Muscle layer of duodenum (tissue), 2 donors: ENCODE measurements around the gene RPTN.

Experiments used
- H3K27ac ChIP-seq: one replicate; pipeline ENCODE4 v1.7.0; 2013; ENCODE audit warnings: mild to moderate bottlenecking, low read length
- H3K27me3 ChIP-seq: one replicate; pipeline ENCODE4 v1.7.0; 2013; ENCODE audit warnings: low read depth, mild to moderate bottlenecking, control low read depth, low read length
- H3K36me3 ChIP-seq, 2 donors: one replicate each; pipeline ENCODE4 v1.7.0; 2013; ENCODE audit warnings: low read length in 2 of 2, control low read depth in 1 of 2, mild to moderate bottlenecking in 1 of 2; ENCODE audit not compliant: insufficient read depth in 2 of 2, control insufficient read depth in 1 of 2
- H3K4me1 ChIP-seq, 2 donors: one replicate each; pipeline ENCODE4 v1.7.0; 2013; ENCODE audit warnings: low read length in 2 of 2, mild to moderate bottlenecking in 2 of 2, control low read depth in 1 of 2, moderate library complexity in 1 of 2; ENCODE audit not compliant: insufficient read depth in 2 of 2, control insufficient read depth in 1 of 2
- H3K4me3 ChIP-seq, 2 donors: one replicate each; pipeline ENCODE4 v1.7.0; 2013; ENCODE audit warnings: low read length in 2 of 2, low read depth in 1 of 2, mild to moderate bottlenecking in 1 of 2
- H3K9me3 ChIP-seq, 2 donors: one replicate each; pipeline ENCODE4 v1.7.0; 2013; ENCODE audit warnings: low read length in 2 of 2, control low read depth in 1 of 2, mild to moderate bottlenecking in 1 of 2; ENCODE audit not compliant: control insufficient read depth in 1 of 2
- donor health status: healthy.

Gene RPTN

GRCh38 chr1:152109231-152109997 lies 49.6 kb downstream of the RPTN start:
- H3K9me3 ChIP-seq, result peaks cover 5 to 10% of the 10 kb centered on the region in 2 donors
- H3K27me3 ChIP-seq, result peaks cover 70% of the 10 kb centered on the region
- no peak overlapping the region for H3K27ac ChIP-seq
- H3K4me1 ChIP-seq, result peaks cover 3 to 43% of the 10 kb centered on the region in 2 donors
- H3K4me3 ChIP-seq, result peak overlapping the region in 1 of 2 donors; percentile 76
- H3K36me3 ChIP-seq, result no peaks in the 10 kb centered on the region

DNA sequence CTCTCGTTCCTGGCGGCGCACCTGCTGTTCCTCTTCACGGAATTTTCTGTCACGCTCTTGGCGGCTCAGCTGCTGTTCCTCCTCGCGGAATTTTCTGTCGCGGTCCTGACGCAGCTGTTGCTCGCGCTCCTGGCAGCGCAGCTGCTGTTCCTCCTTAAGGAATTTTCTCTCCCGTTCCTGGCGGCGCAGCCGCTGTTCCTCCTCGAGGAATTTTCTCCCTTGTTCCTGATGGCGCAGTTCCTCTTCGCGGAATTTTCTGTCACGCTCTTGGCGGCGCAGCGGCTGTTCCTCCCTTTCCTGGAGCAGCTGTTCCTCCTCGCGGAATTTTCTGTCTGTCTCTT lies 50.2 kb downstream of the RPTN start:
- peak overlapping the region in 1 of 2 donors; percentile 76 for H3K4me3 ChIP-seq
- no peaks in the 10 kb centered on the region for H3K36me3 ChIP-seq
- no peak overlapping the region for H3K27ac ChIP-seq
- peaks cover 3 to 43% of the 10 kb centered on the region in 2 donors for H3K4me1 ChIP-seq
- peaks cover 5 to 10% of the 10 kb centered on the region in 2 donors for H3K9me3 ChIP-seq
- H3K27me3 ChIP-seq, result peaks cover 68% of the 10 kb centered on the region

DNA sequence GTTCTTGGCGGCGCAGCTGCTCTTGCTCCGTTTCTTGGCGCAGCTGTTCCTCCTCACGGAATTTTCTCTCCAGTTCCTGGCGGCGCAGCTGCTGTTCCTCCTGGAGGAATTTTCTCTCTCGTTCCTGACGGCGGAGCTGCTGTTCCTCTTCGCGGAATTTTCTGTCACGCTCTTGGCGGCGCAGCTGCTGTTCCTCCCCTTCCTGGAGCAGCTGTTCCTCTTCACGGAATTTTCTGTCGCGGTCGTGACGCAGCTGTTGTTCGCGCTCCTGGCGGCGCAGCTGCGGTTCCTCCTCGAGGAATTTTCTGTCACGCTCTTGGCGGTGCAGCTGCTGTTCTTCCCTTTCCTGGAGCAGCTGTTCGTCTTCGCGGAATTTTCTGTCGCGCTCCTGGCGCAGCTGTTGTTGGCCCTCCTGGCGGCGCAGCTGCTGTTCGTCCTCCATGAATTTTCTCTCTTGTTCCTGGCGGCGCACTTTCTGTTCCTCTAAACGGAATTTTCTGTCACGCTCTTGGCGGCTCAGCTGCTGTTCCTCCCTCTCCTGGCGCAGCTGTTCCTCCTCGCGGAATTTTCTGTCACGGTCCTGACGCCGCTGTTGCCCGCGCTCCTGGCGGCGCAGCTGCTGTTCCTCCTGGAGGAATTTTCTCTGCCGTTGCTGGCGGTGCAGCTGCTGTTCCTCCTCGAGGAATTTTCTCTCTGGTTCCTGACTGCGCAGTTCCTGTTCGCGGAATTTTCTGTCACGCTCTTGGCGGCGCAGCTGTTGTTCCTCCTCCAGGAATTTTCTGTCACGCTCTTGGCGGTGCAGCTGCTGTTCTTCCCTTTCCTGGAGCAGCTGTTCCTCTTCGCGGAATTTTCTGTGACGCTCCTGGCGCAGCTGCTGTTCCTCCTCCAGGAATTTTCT lies 50.8 kb downstream of the RPTN start:
- Histone ChIP-seq H3K4me1 (peaks cover 3 to 43% of the 10 kb centered on the region in 2 donors), H3K9me3 (peaks cover 5 to 10% of the 10 kb centered on the region in 2 donors), H3K4me3 (peak overlapping the region; percentile 26 to 76), H3K27ac (no peak overlapping the region), H3K36me3 (no peaks in the 10 kb centered on the region), H3K27me3 (peaks cover 61% of the 10 kb centered on the region)

DNA sequence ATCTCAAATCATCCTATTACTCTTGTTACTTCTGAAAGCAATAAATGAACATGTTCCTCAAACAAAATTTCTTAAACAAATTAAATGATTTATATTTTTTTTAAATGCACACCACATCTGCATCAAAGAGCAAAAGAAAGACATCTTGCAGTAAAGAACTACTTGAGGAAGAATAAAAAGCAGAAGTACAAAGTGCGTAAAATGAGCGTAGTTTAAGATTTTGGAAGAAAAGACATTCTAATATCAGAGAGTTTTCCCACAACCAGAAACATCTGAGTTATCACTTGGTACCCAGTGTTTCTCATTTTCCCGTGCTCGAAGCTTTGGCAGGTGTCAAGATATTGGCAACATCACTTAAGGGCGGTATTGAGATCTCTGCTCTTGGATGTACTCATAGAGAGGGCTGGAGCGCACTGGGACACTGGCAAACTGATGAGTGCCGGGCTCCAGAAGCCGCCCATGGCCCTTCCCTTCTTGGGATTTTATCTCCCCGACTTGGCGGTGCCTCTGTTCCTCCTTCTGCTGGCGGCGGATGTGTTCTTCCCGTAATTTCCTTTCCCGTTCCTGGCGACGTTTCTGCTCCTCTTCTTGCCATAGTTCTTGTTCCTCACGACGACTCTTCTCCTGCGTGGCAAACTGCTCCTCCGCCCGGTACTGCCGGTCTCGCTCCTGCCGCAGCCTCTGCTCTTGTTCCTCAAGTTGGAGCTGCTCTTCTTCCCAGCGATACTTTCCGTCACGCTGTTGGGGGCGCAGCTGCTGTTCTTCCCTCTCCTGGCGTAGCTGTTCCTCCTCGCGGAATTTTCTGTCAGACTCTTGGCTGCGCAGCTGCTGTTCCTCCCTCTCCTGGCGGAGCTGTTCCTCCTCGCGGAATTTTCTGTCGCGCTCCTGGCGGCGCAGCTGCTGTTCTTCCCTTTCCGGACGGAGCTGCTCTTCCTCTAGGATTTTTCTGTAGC lies 51.7 kb downstream of the RPTN start:
- peak overlapping the region; percentile 26 to 76 for H3K4me3 ChIP-seq

GRCh38 chr1:152104854-152105253 lies 54.2 kb downstream of the RPTN start:
- Histone ChIP-seq H3K9me3 (peaks cover 5 to 10% of the 10 kb centered on the region in 2 donors), H3K4me1 (peaks cover 0 to 12% of the 10 kb centered on the region in 2 donors), H3K27me3 (peaks cover 46% of the 10 kb centered on the region), H3K4me3 (no peak overlapping the region), H3K36me3 (no peaks in the 10 kb centered on the region), H3K27ac (no peak overlapping the region)

More for the DNA sequence above, 51.7 kb downstream of the RPTN start:
- Histone ChIP-seq H3K4me1 (peaks cover 3 to 37% of the 10 kb centered on the region in 2 donors), H3K9me3 (peaks cover 5 to 10% of the 10 kb centered on the region in 2 donors), H3K27ac (no peak overlapping the region), H3K36me3 (no peaks in the 10 kb centered on the region), H3K27me3 (peaks cover 54% of the 10 kb centered on the region)
